GM21737 (cell line): ENCODE results near the gene HNRNPK.

Experiments used
- ATAC-seq: cut with Tn5 transposase; IDR thresholded peaks from one replicate; pipeline ENCODE4 v1.9.1; 2021; ENCODE audit warnings: mild to moderate bottlenecking, moderate library complexity; ENCODE audit not compliant: unreplicated experiment

HNRNPK gene

GRCh38 chr9:83935276-83935935 is 44.6 kb downstream of the HNRNPK start:
- ATAC-seq, result no peak

GRCh38 chr9:83934569-83935275 is 45.3 kb downstream of the HNRNPK start:
- no peak for ATAC-seq

GRCh38 chr9:83933790-83934189 is 46.2 kb downstream of the HNRNPK start:
- no peak for ATAC-seq

- no peak for ATAC-seq
These were observed 47.2 kb downstream of the HNRNPK start for GRCh38 chr9:83932851-83933250.

GRCh38 chr9:83932011-83932410 is 48.0 kb downstream of the HNRNPK start:
- no peak for ATAC-seq

- ATAC-seq, result no peak
These were observed 49.1 kb downstream of the HNRNPK start for GRCh38 chr9:83930881-83931280.

GRCh38 chr9:83927591-83927990 is 52.4 kb downstream of the HNRNPK start:
- no peak for ATAC-seq

- ATAC-seq, result peak; percentile 96
These were observed 58.9 kb downstream of the HNRNPK start, which contains the start of gene KIF27 for GRCh38 chr9:83920927-83921707. TSS of gene KIF27 (minus strand) at chr9:83921432. CDS start at chr9:83915591, 5,841 bp downstream.

- peak; percentile 21 for ATAC-seq
These were observed 59.5 kb downstream of the HNRNPK start for GRCh38 chr9:83920469-83920926.

GRCh38 chr9:83919111-83919510 is 60.9 kb downstream of the HNRNPK start:
- ATAC-seq, result no peak
